SK-N-MC (cell line): ENCODE data around the gene NELFCD.

Source experiments
- EZH2 ChIP-seq: fragments of 200-600 bp; sonication (generic); IDR thresholded peaks from one replicate; pipeline ENCODE4 v1.6.1; 2017; ENCODE audit warnings: antibody characterized with exemption
- FOXP2 ChIP-seq: optimal IDR thresholded peaks from 2 replicates; pipeline ENCODE3; 2011; ENCODE audit warnings: mild to moderate bottlenecking, moderate library complexity; ENCODE audit not compliant: insufficient read depth; ENCODE audit errors: extremely low read length, control extremely low read depth
- POLR2AphosphoS5 ChIP-seq: IDR thresholded peaks from 2 replicates; pipeline ENCODE4 v1.6.1; 2012; ENCODE audit warnings: mild to moderate bottlenecking, low read depth, low read length, borderline replicate concordance

GRCh38 chr20:59006864-59007664 is 26.0 kb downstream of the NELFCD start, which contains the start of gene CTSZ:
- TF ChIP-seq FOXP2 (no peak), EZH2 (no peak), POLR2AphosphoS5 (no peak)
